IPS DF 6.9 (cell line): Measurements from ENCODE around the gene ZMYND19.
"Not testable (repeated sequence)": the region's sequence is repeated elsewhere in the genome, so short reads cannot be mapped to it uniquely, and the experiment has no call there.

Experiments
- DNase-seq: peaks from one replicate; pipeline ENCODE4 v3.0.0-alpha.2; 2013; ENCODE audit warnings: low read depth, low spot score
- H3K27ac ChIP-seq: one replicate; pipeline ENCODE4 v1.5.1; 2013; ENCODE audit warnings: low read length, control low read depth
- H3K27me3 ChIP-seq: 2 replicates; pipeline ENCODE4 v1.6.1; 2013; ENCODE audit warnings: mild to moderate bottlenecking, low read length; ENCODE audit not compliant: control insufficient read depth, insufficient read depth
- H3K36me3 ChIP-seq: 2 replicates; pipeline ENCODE4 v1.6.1; 2013; ENCODE audit warnings: low read length; ENCODE audit not compliant: control insufficient read depth, insufficient read depth
- H3K4me1 ChIP-seq: 2 replicates; pipeline ENCODE4 v1.6.1; 2013; ENCODE audit warnings: low read length; ENCODE audit not compliant: control insufficient read depth, insufficient read depth
- H3K4me3 ChIP-seq: 2 replicates; pipeline ENCODE4 v1.5.1; 2013; ENCODE audit warnings: mild to moderate bottlenecking, low read length
- H3K9me3 ChIP-seq: 2 replicates; pipeline ENCODE4 v1.6.1; 2013; ENCODE audit warnings: low read length, inconsistent platforms; ENCODE audit not compliant: control insufficient read depth, insufficient read depth
- WGBS: extraction: QIAGEN DNeasy Blood & Tissue Kit; methylation state at CpG from one replicate; pipeline ENCODE4 v1.1.7; 2013; ENCODE audit warnings: mixed read lengths, missing lambda C conversion rate; ENCODE audit not compliant: insufficient read length, insufficient coverage; 5-methylcytosine and 5-hydroxymethylcytosine counted together

The ZMYND19 gene

DNA sequence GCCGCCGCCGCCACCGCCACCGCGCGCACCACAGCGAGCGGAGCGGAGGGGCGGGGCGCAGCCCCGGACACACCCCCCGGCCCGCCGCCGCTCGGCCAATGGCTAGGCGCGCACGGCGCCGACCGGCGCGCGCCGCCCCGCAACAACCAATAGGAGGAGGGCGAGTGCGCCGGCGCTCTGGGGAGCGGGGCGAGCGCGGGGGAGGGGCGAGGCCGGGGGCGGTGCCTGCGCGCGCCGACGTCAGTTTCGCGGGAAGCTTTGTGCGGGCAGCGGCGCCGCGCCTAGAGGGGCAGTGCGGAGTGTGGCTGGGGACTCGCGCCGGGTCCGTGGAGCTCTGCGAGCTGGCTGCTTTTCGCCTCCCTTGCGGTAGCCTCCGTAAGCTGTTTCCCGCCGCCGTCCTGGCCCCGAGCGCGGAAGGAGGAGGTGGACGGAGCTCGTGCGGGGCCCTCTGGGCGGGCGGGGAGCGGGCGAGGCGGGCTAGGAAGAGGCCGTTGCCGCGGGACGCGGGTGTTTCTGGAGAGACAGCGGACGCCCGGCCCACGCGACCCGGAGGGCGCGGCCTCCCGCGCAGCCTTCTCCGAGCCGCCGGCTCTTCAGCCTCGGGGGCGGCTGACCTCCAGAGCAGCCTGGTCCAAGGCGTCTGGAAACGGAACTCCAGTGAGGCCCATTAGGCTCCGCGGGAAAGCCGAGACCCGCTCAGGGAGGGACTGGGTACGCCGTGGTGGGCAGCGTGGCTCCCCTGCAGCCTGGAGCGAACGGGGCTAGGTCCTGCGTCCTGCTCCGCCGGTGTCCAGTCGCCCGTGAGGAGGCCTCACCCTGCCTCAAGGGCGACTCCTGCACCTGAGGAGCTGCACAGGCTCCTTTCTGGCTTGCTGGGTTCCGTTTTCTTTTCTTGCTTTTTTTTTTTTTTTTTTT lies at the start of gene ZMYND19:
TSS of gene ZMYND19 (minus strand) at position 44 of the 915 bp plus-strand sequence. CDS start 249 bp downstream, outside the sequence.
- no CpG with 5 or more reads among the region's 113 CpGs for WGBS
- peak within 1 kb of the TSS; percentile 96 for H3K4me3 ChIP-seq
- no peak for DNase-seq
- no peaks in the 10 kb centered on the region for H3K9me3 ChIP-seq
- no peaks in the 10 kb centered on the region for H3K27me3 ChIP-seq
- no peak within 1 kb of the TSS for H3K27ac ChIP-seq
- peaks cover 21% of the 10 kb centered on the region for H3K36me3 ChIP-seq
- H3K4me1 ChIP-seq, result peaks cover 3% of the 10 kb centered on the region

DNA sequence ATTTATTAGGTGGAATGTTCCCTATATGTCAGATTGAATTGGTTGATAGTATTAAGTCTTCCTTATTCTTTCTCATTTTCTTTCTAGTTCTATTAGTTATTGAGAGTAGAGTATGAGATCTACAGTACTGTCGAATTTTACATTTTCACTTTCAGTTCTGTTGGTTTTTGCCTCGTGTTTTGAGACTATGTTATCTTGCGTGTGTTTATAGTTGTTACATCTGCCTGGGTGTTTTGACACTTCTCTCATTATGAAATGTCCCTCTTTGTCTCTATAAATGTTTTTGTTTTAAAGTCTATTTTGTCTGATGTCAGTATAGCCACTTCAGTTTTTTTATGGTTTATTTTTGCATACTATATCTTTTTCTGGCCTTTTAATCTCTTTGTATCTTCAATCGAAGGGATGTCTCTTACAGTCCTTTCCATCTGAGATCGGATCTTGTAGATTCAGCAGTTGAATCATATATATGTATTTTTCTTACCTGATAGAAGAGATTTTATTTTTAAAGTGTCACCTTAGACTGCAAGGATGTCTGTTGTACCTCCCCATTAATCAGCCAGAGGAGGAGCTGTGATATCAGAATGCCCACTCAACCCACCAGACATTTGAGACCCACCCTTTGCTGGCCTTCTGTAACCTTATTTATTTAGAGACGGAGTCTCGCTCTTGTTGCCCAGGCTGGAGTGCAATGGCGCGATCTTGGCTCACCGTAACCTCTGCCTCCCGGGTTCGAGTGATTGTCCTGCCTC lies 49.2 kb upstream of the ZMYND19 start:
- H3K27me3 ChIP-seq, result no peaks in the 10 kb centered on the region
- no peaks in the 10 kb centered on the region for H3K4me1 ChIP-seq
- H3K9me3 ChIP-seq, result no peaks in the 10 kb centered on the region
- no peak for DNase-seq
- no peaks in the 10 kb centered on the region for H3K36me3 ChIP-seq
- WGBS, result no CpG with 5 or more reads among the region's 12 CpGs
- no peak overlapping the region for H3K4me3 ChIP-seq
- H3K27ac ChIP-seq, result no peak overlapping the region

DNA sequence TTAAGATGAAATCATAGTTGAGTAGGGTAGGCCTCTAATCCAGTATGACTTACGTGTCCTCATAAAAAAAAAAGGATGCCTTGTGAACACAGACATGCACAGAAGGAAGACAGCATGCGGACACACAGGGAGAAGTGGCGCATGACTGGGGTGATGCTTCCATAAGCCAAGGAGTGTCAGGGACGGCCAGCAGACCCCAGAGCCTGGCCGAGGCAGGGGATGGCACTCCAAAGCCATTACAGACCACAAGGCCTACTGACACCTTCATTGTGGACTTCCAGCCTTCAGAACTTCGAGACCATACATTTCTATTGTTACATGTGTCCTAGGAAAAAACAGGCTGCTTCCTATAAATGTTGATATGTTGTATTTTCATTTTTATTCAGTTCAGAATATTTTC lies 48.4 kb upstream of the ZMYND19 start:
- WGBS, result no CpG with 5 or more reads among the region's 6 CpGs

DNA sequence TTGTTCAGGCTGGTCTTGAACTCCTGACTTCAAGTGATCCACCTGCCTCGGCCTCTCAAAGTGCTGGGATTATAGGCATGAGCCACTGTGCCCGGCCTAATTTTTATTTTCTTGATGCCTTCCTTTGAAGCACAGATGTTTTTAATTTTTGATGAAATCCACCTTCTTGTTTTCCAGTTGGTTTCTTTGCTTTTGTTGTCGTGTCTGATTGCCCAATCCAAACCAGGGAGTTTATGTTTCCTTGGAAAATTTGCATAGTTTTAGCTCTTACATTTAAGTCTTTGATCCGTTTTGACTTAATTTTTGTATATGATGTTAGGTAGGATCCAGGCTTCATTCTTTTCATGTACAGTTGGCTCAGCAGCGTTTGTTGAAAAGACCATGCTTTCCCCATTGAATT lies 43.7 kb upstream of the ZMYND19 start:
- Histone ChIP-seq H3K27ac (no peak overlapping the region), H3K4me1 (no peaks in the 10 kb centered on the region), H3K27me3 (no peaks in the 10 kb centered on the region), H3K4me3 (no peak overlapping the region), H3K36me3 (no peaks in the 10 kb centered on the region), H3K9me3 (no peaks in the 10 kb centered on the region)
- no peak for DNase-seq
- WGBS, result no CpG with 5 or more reads among the region's 5 CpGs

More for the DNA sequence above, 48.4 kb upstream of the ZMYND19 start:
- no peaks in the 10 kb centered on the region for H3K36me3 ChIP-seq
- DNase-seq, result no peak
- no peak overlapping the region for H3K27ac ChIP-seq
- no peaks in the 10 kb centered on the region for H3K4me1 ChIP-seq
- no peaks in the 10 kb centered on the region for H3K9me3 ChIP-seq
- no peaks in the 10 kb centered on the region for H3K27me3 ChIP-seq
- no peak overlapping the region for H3K4me3 ChIP-seq

DNA sequence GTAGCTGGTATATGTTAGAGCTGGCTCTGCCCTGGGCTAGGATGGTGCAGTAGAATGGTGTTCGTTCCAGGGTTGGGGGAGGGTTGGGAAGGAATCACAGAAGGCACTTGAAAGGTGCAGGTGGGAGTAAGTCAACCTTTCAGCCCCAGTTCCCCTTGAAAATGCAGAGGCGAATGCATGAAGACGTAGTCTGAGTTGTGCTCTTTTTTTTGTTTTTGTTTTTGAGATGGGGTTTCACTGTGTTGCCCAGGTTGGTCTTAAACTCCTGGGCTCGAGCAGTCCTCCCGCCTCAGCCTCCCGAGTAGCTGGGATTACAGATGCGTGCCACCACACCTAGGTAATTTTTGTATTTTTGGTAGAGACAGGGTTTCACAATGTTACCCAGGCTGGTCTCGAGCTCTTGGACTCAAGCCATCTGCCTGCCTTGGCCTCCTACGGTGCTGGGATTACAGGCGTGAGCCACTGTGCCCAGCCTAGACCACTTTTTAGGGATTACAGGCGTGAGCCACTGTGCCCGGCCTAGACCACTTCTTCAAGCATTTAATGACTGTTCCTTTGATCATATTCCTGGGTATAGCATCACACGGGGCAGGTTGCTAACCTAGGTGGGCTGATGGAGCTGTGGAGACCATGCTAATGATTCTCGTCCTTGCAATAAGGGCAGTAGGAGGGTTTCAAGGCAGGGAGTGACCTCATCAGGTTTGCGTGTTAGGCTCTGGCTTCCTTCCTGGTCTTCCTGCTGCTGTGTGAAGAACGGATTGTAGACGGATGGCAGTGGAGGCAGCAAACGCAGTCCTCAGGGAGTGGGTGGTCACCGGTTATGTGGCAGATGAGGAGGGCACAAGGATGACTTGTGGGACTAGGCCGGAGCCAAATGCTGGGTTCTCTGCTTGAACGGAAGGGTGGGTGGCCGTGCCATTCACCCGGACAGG lies 42.2 kb upstream of the ZMYND19 start:
- no peak overlapping the region for H3K4me3 ChIP-seq
- WGBS, result no CpG with 5 or more reads among the region's 23 CpGs
- peaks cover 1% of the 10 kb centered on the region; the same call in 1 of the 2 replicates for H3K4me1 ChIP-seq
- H3K27me3 ChIP-seq, result no peaks in the 10 kb centered on the region
- H3K9me3 ChIP-seq, result no peaks in the 10 kb centered on the region
- H3K27ac ChIP-seq, result no peak overlapping the region
- no peaks in the 10 kb centered on the region for H3K36me3 ChIP-seq
- DNase-seq, result no peak

DNA sequence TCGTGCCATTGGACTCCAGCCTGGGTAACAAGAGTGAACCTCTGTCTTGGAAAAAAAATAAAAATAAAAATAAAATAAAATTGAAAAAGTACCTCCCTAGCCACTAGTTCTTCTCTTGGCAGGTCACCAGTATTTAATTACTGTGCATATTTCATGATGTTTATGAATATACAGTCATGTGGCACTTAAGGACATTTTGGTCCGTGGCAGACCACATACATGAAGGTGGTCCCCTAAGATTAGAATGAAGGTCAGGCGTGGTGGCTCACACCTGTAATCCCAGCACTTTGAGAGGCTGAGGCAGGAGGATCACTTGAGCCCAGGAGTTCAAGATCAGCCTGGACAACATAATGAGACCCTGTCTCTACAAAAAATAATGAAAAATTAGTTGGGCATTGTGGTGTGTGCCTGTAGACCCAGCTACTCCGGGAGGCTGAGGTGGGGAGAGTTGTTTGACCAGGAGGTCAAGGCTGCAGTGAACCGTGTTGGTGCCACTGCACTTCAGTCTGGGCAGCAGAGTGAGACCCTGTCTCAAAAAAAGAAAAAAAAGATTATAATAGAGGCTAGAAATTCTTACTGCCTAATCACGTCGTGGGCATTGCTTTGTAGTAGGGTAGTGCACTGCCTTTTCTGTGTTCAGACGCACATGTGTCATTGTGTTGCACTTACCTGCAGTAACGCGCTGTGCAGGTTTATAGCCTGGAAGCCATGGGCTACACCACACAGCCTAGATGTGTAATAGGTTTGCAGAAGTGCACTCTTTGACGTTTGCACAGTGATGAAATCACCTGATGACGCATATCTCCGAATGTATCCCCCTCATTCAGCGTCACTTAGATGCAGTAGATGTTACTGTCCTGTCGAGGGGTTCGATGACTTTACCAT lies 41.3 kb upstream of the ZMYND19 start:
- H3K4me3 ChIP-seq, result no peak overlapping the region
- no peaks in the 10 kb centered on the region for H3K36me3 ChIP-seq
- WGBS, result no CpG with 5 or more reads among the region's 16 CpGs
- H3K27me3 ChIP-seq, result no peaks in the 10 kb centered on the region
- DNase-seq, result no peak
- peaks cover 1% of the 10 kb centered on the region; the same call in 1 of the 2 replicates for H3K4me1 ChIP-seq
- H3K9me3 ChIP-seq, result no peaks in the 10 kb centered on the region
- H3K27ac ChIP-seq, result no peak overlapping the region

DNA sequence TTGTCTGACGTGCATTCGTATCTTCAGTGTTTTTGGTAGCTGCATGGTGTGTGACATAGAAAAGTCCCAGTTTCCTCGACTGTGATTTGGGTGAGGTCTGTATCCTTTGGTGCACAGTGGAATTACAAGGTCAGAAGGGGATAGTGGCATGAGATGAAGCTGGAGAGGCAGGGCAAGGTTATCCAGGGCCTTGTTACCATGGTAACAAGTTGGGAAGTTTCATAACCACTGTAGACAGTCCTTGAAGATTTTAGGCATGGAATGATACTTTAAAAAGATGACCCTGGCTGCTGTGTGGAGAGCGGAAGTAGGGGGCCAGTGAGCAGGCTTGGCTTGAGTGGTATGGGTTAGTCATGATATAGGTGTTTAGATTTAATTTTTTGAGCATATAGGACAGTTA lies 40.4 kb upstream of the ZMYND19 start:
- Histone ChIP-seq H3K27ac (no peak overlapping the region), H3K4me3 (no peak overlapping the region), H3K9me3 (no peaks in the 10 kb centered on the region), H3K36me3 (no peaks in the 10 kb centered on the region), H3K27me3 (no peaks in the 10 kb centered on the region), H3K4me1 (peaks cover 1% of the 10 kb centered on the region; the same call in 1 of the 2 replicates)
- DNase-seq, result no peak
- no CpG with 5 or more reads among the region's 4 CpGs for WGBS

DNA sequence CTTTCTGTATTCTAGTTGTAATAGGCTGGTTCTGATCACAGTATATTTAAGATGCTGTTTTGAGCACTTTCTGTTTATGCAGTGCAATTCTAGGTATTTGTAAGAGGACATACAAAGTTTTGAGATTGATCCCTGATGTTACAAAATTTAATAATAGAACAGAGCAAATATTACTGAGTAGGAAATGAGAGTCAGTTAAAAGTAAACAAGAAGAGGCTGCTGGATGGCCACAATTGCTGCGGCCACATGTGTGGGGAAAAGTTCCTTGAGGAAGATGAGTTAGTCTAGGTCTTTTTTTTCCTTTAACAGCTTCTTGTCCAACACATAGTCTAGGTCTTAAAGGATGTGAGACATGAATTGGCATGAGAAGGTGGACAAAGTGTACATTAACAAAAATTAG lies 39.8 kb upstream of the ZMYND19 start:
- H3K27ac ChIP-seq, result no peak overlapping the region

DNA sequence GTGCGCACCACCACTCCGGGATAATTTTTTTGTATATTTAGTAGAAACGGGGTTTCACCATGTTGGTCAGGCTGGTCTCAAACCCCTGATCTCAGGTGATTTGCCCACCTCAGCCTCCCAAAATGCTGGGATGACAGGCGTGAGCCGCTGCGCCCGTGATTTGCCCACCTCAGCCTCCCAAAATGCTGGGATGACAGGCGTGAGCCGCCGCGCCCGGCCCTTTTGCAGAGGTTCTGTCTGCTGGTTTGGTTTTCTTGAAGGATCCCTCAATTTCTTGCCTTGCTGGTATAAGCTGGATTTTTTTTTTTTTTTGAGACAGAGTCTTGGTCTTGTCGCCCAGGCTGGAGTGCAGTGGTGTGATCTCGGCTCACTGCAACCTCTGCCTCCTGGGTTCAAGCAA lies 37.1 kb upstream of the ZMYND19 start:
- not testable (repeated sequence) for H3K27me3 ChIP-seq, H3K4me1 ChIP-seq, H3K36me3 ChIP-seq, H3K9me3 ChIP-seq, DNase-seq, H3K4me3 ChIP-seq, H3K27ac ChIP-seq
- no CpG with 5 or more reads among the region's 14 CpGs for WGBS

More for the DNA sequence above, 39.8 kb upstream of the ZMYND19 start:
- no CpG with 5 or more reads among the region's 1 CpG for WGBS
- Histone ChIP-seq H3K27me3 (no peaks in the 10 kb centered on the region), H3K4me1 (peaks cover 1% of the 10 kb centered on the region; the same call in 1 of the 2 replicates), H3K4me3 (no peak overlapping the region), H3K9me3 (no peaks in the 10 kb centered on the region), H3K36me3 (no peaks in the 10 kb centered on the region)
- no peak for DNase-seq
